SU-DHL-6 (cell line): Measurements from ENCODE around the gene EIF5A.

Experiments used
- EZH2phosphoT487 ChIP-seq: fragments of 200-600 bp; sonication (generic), shearing (Covaris generic); conservative IDR thresholded peaks from 2 replicates; pipeline ENCODE4 v1.6.1; 2018; ENCODE audit warnings: mild to moderate bottlenecking, antibody characterized with exemption, low read length, moderate library complexity, mixed read lengths
- TF ChIP-seq, protein P1 (sequence below): fragments of 200-600 bp; sonication (generic); IDR thresholded peaks from one replicate; pipeline ENCODE4 v1.5.1; 2017; ENCODE audit warnings: antibody characterized with exemption, mild to moderate bottlenecking, low read length, moderate library complexity; ENCODE audit not compliant: insufficient read depth, poor library complexity, severe bottlenecking

GRCh38 chr17:7329997-7330637, 22.7 kb downstream of the EIF5A start:
- TF ChIP-seq, protein P1, sequence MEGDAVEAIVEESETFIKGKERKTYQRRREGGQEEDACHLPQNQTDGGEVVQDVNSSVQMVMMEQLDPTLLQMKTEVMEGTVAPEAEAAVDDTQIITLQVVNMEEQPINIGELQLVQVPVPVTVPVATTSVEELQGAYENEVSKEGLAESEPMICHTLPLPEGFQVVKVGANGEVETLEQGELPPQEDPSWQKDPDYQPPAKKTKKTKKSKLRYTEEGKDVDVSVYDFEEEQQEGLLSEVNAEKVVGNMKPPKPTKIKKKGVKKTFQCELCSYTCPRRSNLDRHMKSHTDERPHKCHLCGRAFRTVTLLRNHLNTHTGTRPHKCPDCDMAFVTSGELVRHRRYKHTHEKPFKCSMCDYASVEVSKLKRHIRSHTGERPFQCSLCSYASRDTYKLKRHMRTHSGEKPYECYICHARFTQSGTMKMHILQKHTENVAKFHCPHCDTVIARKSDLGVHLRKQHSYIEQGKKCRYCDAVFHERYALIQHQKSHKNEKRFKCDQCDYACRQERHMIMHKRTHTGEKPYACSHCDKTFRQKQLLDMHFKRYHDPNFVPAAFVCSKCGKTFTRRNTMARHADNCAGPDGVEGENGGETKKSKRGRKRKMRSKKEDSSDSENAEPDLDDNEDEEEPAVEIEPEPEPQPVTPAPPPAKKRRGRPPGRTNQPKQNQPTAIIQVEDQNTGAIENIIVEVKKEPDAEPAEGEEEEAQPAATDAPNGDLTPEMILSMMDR: no peak
- no peak for TF ChIP-seq EZH2phosphoT487
